Endometrium (tissue), 2 donors: Measurements from ENCODE around the gene SPATA2.
"Not testable (repeated sequence)": the region's sequence is repeated elsewhere in the genome, so short reads cannot be mapped to it uniquely, and the experiment has no call there.

Experiments used
- FAIRE-seq: peaks from 2 replicates; lab custom pipeline; 2012; peaks lifted over from hg19 to GRCh38; lab: Jason Lieb, UNC
- donor health status: control.
- donor health status: control.

Gene SPATA2

DNA sequence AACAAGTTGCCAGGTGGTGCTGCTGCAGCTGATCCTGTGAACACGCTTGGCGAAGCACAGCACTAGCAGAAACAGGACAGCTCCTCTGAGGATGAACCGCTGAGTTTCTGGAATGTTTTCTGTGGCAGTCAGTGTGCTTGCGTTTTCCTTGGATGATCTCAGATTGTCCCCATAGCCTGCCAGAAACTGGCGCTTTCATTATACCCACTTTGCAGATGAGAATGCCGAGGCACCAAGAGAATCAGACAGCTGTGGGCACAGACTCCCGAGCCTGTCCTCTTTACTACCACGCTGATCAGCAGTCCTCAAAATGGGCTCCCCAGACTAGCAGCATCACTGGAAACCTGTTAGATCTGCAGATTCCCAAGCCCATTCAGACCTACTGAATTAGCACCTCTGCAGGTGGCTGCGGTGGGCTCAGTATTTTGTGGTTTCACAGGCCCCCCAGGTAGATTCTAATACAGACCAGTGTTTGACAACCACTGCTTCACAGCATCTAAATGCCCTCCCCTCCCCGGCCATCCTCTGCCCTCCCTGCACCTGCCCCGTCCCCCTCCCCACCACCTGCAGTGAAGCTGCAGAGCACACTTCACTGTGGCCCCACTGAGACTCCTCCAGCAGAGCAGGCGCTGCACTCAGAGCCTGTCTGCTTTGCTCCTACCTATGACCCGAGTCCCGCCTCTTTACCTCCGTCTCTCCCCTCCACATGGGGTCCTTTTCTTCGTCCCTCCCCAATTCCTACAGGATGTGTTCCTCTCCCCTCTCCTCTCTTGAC is 29.6 kb downstream of the SPATA2 start:
- no peak for FAIRE-seq

DNA sequence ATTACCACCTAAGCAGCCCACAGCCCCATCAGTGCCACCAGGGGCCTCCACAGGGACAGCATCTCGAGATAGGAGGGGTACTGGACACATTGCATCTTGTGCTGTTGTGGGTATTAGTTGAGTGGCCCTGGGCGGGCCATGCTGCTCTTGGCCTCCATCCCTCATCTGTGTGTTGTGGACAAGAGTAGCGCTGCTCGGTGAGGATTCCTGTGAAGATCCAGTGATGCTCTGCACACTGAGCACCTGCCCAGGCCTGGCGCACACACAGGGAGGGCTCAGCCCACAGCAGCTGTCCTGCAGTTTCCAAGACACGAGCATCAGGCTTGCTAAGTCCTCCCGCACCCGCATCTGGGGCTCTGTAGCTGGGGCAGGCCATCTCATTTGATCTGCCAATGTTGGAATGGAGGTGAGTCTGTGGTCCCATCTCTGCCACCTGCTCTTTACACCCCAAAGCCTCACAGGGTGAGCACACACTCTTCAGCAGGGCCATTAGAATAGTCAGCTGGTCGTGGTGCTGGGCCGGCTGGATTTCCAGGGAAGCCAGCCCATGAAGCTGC is 32.0 kb downstream of the SPATA2 start:
- FAIRE-seq, result no peak

DNA sequence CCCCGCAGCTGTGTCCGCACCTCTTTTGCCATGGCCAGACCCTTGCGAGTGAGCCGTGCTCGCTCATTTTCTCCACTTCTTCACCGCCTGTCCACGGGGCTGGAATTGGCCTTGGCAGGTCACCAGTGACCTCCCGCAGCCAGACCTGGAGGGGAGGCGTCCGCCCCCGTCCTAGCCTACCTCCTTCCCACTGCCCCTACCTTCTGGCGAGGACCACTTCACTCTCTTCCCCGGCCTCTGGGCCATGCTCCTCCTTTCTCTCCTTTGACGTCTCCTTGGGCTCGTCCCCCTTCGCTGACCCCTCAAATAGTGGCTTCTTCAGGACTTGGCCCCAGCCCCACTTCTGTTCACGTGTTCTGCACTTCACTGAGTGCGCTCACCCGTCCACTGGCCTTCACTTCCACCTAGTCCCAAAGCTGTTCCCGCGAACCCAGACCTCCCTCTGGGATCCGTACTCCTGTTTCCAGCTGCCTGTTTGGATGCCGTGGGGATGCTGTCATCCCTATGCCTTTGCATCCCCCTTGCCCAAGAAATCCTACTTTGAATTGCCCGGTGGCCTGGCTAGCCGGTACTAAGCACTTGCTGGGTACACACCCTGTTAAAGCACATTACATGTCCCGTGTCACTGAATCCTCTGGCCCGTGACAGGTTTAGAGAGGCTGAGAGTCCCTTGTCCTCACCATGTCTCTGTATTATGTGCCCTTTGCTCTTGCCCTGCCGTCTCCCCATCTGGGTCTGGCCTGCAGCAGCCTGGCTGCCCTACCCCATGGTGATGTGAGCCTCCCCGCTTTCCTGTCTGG is 33.0 kb downstream of the SPATA2 start:
- no peak for FAIRE-seq

DNA sequence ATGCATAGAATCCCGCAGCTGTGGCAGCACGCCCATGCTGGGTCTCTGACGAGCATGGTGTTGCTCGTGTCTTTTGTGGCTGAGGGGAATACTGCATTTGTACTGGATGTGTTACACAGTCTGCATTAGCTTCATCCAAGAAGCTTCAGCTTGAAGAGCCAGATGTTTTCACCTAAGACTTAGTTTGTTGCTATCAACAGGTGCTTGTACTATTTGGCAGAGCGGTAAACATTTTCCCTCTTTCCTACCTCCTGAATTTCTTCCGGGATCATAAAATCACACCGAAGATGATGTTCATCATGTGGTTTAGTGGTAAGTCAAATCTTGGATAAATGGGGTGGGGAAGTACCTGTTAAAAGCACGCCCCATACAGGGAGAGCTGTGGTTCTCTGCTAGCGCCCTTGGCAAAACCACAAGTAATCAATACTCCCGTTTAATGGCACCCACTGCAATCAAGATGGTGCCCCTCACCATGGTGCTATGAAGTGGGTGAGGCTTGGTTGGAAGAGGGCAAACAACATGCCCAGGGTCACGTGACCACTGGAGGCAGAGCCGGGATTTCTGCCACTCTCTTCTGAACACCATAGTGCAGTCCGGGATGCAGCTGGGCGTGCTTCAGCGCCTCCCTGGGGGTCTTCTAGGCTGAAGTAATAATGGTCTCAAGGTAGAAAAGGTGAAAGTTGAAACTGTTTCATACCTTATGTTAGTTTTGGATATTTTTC is 34.4 kb downstream of the SPATA2 start:
- no peak for FAIRE-seq

DNA sequence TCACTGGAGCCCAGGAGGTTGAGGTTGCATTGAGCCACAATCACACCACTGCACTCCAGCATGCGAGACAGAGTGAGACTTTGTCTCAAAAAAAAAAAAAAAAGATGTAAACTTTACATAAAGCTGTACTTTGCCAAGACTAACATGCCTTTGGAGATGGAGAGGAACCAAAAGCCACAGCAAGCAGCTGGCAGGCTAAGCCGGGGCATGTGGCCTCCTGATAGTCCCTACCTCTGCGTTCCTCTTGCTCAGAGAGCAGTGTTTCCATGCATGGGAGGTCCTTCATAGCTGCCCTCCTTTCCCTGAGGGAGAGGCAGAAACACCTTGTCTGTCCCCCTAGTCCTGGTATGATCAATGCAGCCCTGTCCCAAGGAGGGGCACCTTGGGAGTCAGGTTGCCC is 35.2 kb downstream of the SPATA2 start:
- no peak for FAIRE-seq

DNA sequence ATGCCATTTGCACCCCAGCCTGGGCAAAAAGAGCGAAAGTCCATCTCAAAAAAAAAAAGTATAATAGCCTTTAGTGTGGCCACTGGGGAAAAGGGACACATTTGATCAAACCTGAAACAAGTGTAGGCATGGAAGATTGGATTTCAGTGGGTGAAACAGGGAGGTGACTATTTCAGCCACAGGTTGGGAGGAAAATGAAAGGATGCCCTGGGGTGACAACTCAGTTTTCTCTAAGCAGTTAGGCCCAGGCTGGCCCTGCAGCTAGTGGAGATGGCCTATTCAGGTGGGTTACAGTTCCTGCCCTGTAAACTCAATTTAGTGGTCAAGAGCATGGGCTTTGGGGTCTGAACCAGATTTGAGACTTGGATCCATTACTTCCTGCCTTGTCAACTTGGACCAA is 36.4 kb downstream of the SPATA2 start:
- no peak for FAIRE-seq

DNA sequence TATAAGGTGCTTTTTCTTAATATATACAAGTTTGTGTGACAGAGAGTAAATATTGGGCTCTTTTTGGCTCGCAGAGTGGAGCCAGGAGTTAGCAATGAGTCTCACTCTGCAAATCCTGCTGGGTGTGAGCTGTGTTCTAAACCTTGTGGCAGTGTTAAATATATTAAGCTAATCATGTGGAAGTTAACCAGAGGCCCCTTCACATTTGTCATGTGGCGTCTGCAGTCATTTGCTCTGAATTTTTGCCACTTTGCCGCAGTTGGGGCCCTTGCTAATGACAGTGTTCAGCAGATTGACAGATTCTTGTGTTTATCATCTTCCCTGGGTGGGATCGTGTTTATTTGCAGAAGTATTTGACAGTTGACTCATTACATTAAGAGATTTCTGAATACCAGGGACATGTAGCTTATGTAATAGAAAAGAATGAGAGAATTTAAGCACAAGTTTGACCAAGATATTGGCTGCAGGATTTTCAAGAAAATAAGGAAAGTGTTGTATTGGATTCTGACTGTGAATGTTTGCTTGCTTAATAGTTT is 37.9 kb downstream of the SPATA2 start:
- FAIRE-seq, result no peak

DNA sequence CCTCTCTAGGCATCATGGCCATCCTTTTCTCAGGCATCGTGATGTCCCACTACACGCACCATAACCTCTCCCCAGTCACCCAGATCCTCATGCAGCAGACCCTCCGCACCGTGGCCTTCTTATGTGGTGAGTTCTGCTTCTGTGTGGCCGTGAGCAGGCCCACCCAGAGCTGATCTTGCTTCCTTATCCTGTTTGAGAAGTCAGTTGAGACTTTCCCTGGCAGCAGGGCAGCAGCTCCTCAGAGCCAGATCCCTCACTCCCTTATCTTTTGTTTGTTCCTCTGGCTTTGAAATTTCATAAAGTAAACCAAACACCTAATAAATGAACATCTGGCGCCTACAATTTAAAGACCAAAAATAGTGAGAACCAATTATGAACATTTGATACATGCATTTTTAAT is 40.6 kb downstream of the SPATA2 start:
- no peak for FAIRE-seq

DNA sequence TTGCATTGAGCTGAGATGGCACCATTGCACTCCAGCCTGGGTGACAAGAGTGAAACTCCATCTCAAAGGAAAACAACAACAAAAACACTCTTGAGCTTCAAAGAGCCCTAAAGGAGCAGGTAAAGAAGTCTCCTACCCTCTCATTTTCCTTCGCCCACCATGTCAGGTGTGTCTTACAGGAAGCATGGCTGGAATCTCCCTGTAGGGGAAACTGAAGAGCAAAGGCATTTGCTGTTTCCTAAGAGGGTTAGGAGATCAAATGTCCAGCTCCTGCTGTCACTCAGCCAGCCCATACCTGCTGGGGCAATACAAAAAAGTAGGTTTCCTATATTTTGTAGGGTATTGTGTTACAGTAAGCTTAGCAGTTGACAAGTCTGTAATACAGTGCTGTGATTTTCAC is 43.3 kb downstream of the SPATA2 start:
- no peak for FAIRE-seq

DNA sequence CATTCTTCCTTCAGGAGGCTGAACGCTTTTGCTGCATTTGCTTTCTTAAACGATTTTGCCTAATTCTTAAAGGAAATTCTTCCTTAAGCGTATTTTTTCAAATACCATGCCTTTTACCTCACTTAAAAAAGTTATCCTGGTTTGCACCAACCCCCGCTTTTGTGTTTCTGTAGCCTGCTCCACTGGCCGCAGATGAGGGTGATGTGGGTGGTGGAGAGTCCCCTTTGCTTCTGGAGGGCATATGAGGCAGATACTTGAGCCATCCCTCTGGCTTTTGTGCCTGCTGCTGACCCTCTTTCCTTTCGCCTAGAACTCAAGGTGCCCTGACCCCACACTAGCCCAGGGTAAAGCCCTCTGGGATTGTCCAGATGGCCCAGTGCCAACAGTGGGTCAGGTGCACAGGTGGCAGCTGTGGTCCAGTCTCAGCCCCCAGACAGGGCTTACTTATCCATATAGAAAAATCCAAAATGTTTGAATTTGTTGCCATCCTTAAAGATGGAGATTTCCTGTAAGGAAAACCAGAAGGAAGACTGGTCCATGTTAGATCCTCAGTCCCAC is 43.9 kb downstream of the SPATA2 start:
- no peak for FAIRE-seq

DNA sequence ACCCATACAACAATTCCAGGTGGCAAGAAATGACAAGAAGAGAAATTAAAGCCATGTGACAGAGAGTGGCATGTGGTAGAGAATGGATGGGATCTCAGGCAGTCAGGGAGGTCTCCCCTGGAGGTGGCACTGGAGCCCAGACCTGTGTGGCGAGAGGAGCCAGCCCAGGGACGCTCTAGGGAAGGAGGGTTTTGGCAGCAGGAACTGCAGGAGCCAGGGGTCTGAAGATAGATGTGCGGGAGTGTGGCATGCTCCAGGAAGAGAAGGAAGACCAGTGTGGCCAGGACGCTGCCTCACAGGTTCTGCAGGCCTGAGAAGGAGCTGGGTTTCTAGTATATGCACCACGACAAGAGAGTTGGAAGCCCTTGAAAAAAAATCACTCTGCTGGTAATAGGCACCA is 45.1 kb downstream of the SPATA2 start:
- FAIRE-seq, result no peak

DNA sequence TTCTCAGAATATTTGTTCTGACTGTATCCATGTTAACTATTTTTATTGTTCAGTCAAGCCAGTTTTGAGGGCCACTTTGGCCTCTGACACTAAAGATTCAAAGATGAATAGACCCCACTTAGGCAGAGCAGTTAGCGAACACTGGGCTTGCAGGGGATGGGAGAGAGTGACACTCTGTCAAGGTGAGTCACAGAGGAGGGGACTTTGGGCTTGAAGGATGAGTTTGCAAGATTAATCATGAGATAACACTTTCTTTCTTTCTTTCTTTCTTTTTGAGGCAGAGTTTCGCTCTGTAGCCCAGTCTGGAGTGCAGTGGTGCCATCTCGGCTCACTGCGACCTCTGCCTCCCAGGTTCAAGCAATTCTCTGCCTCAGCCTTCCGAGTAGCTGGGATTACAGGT is 46.4 kb downstream of the SPATA2 start:
- FAIRE-seq, result no peak

DNA sequence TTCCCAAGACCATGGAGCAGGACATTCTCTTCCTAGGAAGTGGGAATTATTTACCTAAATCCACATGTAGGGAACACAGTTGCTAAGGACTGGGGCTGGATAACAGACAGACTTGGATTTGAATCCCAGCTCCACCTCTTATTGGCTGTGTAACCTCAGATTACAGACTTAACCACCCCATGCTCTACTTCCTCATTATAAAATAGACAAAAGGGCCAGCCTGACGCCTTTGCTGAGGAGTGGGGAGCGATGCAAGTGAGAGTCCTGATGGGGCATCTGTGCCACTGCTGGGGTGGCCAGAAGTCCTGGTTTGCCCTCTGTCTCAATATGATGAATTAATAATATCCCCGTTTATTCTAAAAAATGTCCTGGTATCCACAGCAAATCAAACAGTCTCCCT is 46.8 kb downstream of the SPATA2 start:
- no peak for FAIRE-seq

DNA sequence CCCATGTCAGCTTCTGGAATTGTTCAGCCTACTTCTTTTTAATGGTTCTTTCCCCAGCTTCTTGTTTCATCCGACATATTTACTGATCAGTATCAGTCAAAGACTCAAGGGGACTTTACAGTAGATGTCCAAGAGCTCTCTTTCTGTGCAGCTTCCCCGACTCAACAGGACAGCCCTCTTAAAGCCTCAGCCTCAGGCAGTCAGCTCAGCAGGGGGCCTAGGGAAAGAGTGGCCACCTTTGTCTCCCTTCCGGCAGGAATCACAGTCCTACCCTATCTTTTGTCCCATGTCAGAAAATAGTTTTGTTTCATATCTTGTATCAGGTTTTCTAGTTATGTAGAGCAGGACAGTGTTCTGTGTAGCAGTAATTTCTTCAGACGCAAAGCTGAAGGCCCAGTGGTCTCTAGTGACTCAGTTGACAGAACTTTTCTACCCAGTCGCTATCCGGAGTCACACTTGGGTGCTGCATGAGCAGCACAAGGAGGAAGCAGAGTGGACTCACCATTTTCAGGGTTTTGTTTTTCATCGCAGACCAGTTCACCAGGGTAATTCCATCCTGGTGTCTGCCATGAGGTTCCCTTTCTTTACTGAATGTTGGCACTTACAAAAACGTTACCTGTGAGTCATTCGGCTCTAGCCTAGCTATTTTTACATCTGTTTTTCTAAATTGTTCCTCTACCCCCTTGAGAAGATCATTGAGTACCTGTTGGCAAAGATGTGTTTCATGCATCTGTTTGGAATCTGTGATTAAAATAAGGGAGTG is 47.7 kb downstream of the SPATA2 start:
- no peak for FAIRE-seq

DNA sequence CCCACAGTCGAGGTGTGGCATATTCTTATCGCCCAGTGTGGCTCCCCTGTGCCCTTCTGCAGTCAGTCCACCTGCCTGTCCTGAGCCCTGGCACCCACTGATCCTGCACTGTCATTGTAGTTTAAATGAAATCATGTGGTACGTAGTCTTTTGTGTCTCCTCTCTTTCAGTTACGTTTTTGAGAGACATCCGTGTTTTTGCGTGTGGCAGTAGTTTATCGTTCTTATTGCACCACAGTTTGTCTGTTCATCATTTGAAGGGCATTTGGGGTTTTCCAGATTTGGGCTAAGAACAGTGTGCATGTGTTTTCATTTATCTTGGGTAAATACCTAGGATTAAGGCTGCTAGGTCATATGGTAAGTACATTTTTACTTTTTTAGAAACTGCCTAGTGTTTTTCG is 49.3 kb downstream of the SPATA2 start:
- no peak for FAIRE-seq

DNA sequence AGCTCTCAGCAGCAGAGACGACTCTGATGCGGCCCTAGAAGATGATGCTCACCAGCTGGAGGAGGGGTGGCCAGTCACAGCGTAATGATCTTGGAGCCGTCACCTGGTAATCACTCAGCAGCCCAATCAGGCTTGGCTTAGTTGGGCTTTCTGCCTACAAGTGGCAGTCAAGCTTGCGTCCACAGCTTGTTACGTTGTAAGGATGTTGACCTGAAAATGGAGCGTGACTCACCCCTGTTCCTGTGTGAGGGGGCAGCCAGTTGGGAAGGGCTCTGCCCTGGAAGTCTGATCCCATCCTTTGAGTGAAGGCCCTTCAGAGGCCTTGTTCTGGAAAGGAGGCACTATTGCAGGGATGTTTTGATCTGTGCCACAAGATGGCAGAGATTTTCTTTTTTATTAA is 49.8 kb downstream of the SPATA2 start:
- FAIRE-seq, result no peak

DNA sequence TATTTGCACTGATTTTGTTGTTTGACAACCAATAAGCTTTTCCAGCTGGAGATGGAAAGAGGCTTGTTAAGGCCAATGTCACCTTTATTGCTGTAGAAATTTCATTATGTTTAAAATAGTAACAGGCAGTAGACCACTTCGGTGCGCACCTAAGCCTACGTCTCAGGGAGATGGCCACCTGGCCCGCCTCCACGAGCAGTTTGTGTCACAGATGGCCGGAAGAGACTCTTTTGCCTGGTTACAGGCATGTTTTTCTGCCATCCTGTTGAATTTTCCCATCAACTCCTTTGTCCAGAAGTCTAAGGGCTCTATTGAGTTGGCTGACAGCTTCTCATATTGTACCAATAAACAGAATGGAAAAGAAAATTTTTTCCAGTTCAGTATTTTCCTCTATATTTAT is 51.7 kb downstream of the SPATA2 start:
- FAIRE-seq, result no peak

DNA sequence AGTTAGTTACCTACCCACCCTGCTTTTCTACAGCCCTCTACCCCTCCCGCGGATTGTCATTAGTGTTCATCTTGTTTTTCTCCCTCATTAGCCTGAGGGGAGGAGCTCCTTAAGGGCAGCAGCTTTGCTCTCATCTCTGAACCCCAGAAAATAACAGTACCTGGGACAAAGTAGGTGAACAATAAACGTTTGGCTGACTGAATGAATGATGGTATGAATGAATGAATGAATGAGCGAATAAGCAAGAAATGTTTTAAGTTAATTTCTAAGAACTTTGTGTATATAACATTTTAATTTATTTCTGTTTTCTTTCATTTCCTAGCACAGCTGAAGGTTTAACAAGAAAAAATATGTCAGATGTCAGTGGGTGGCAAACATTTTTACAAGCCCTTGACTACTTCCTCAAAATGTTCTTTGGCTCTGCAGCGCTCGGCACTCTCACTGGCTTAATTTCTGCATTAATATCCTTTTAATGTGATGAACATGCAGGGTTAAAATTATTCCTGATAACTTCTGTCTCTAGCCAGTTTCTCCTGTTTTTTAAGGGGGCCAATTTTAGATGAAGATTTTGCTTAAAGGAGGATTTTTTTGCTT is 52.6 kb downstream of the SPATA2 start:
- no peak for FAIRE-seq

DNA sequence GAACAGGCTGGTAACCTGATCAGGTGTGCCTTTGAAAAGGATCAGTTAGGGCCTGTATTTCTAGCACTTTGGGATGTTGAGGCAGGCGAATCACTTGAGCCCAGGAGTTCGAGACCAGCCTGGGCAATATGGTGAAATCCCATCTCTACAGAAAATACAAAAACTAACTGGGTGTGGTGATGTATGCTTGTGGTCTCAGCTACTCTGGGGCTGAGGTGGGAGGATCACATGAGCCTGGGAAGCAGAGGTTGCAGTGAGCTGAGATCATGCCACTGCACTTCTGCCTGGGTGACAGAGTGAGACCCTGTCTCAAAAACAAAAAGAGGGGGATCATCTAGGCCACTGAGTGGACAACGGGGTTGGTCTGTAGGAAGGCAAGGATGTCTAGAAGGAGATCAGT is 54.1 kb downstream of the SPATA2 start:
- FAIRE-seq, result not testable (repeated sequence)

DNA sequence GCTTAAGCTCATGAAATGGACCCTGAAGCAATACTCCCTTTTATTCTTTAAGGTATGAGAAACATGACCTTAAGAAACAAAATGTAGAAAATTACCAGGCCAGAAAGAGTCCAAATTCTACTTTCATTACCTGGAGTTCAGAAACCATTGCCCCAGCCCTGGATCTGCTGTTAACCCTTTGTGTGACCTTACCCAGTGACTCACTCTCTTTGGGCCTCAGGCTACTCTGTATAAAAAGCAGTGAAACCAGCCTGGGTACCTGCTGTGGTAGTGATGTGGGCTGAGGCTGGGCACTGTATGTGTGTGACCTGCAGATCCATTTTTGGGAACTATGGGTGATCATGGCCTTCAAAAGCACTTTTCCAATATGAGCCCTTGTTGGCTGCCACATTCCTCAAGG is 55.5 kb downstream of the SPATA2 start:
- no peak for FAIRE-seq

DNA sequence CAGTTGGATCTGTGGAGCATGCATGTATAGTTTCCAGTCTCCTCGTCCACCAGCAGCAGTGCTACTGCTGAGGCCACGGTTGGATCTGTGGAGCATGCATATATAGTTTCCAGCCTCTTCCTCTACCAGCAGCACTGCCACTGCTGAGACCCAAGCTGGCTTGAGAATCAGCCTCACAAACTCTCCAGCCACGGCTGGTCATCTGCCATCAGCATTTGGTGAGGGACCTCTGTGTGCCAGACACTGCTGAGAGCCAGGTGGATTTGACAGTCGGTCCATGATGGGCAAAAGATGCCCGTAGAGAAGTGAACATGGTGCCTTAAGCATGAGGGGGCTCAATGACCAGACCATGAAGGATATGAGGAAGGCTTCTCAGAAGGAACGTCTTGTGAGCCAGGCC is 56.3 kb downstream of the SPATA2 start:
- FAIRE-seq, result no peak
